HG03558 (cell line): ENCODE data around the gene ZNF436.
A peak's percentile ranks its signal among the peaks of the same experiment; 100 is the strongest.

Source experiments
- ATAC-seq: cut with Tn5 transposase; IDR thresholded peaks from one replicate; pipeline ENCODE4 v1.9.1; 2021; ENCODE audit warnings: moderate number of reproducible peaks; ENCODE audit not compliant: unreplicated experiment; ENCODE audit errors: extremely low read depth

Gene ZNF436

GRCh38 chr1:23367791-23368561 is 1.7 kb downstream of the ZNF436 start:
- ATAC-seq: peak; percentile 79

- no peak for ATAC-seq
These were observed 2.2 kb downstream of the ZNF436 start for GRCh38 chr1:23367451-23367790.

- ATAC-seq: no peak
These were observed 3.0 kb downstream of the ZNF436 start for GRCh38 chr1:23366598-23366997.

GRCh38 chr1:23366146-23366545 is 3.5 kb downstream of the ZNF436 start:
- no peak for ATAC-seq

GRCh38 chr1:23362218-23362713 is 7.4 kb downstream of the ZNF436 start:
- no peak for ATAC-seq

- ATAC-seq: no peak
These were observed 11.2 kb downstream of the ZNF436 start for GRCh38 chr1:23358310-23358875.

- ATAC-seq: no peak
These were observed 12.3 kb downstream of the ZNF436 start for GRCh38 chr1:23357138-23357908.

- ATAC-seq: no peak
These were observed 13.0 kb downstream of the ZNF436 start for GRCh38 chr1:23356471-23357137.

- ATAC-seq: no peak
These were observed 15.4 kb downstream of the ZNF436 start for GRCh38 chr1:23354245-23354644.

- no peak for ATAC-seq
These were observed 17.4 kb downstream of the ZNF436 start for GRCh38 chr1:23352096-23352695.

- ATAC-seq: no peak
These were observed 23.7 kb downstream of the ZNF436 start for GRCh38 chr1:23345920-23346319.

- ATAC-seq: no peak
These were observed 24.6 kb downstream of the ZNF436 start for GRCh38 chr1:23344987-23345472.

GRCh38 chr1:23344111-23344986 is 25.3 kb downstream of the ZNF436 start, which contains the start of gene HNRNPR:
TSS of gene HNRNPR (minus strand) at chr1:23344284. CDS start at chr1:23341008, 3,276 bp downstream.
- peak; percentile 89 for ATAC-seq

- ATAC-seq: no peak
These were observed 26.2 kb downstream of the ZNF436 start for GRCh38 chr1:23343221-23344110.

- no peak for ATAC-seq
These were observed 27.5 kb downstream of the ZNF436 start for GRCh38 chr1:23341931-23342692.

- no peak for ATAC-seq
These were observed 30.0 kb downstream of the ZNF436 start for GRCh38 chr1:23339632-23340031.

GRCh38 chr1:23337869-23338268 is 31.8 kb downstream of the ZNF436 start:
- no peak for ATAC-seq
